ENCODE data around the gene PRR23E. TPM values are rescaled to one million over a fixed set of nuclear protein-coding genes. Genes with fewer than 3 reads are reported as not detected.

Gene PRR23E
- total and polyA plus RNA-seq, 2 experiments from 2014 or later: not detected

DNA sequence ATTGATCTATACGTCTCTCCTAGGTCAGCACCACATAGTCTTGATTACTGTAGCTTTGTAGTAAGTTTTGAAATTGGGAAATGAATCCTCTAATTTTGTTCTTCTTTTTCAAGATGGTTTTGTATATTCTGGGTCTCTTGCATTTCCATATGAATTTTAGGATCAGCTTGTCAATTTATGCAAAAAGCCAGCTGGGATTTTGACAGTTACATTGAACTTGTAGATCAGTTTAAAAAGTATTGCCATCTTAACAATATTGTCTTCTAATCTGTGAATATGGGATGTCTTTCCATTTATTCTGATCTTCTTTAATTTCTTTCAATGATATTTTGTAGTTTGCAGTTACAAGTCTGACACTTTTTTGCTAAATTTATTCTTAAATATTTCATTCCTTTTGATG, 5.6 kb upstream of the PRR23E start:
- Mint-ChIP-seq H3K27ac (no peak overlapping the region), H3K9me3 (peaks cover 3% of the 10 kb centered on the region; the same call in 1 of the 3 replicates), H3K27me3 (ENCODE audit: insufficient read depth, low read depth, poor library complexity) (peaks cover 6% of the 10 kb centered on the region), H3K36me3 (ENCODE audit: low read depth) (no peaks in the 10 kb centered on the region; the same call in 2 of the 3 replicates), H3K4me1 (peaks cover 7% of the 10 kb centered on the region; the same call in 2 of the 3 replicates), H3K4me3 (no peak overlapping the region)
- no peaks in the 10 kb centered on the region for H3F3A ChIP-seq (replicated peaks; ENCODE audit: low read depth)
- no peaks in the 10 kb centered on the region for H3K4me1 ChIP-seq (ENCODE audit: insufficient read depth)
- no peaks in the 10 kb centered on the region for H3K79me2 ChIP-seq (replicated peaks; ENCODE audit: insufficient read depth)
- no peak overlapping the region for H3K4me2 ChIP-seq
- no peak overlapping the region for H3K4me3 ChIP-seq
- no peaks in the 10 kb centered on the region for H3K9me2 ChIP-seq (ENCODE audit: insufficient read depth)
- H3K27ac ChIP-seq (ENCODE audit: low read depth): no peak overlapping the region
- H3K27me3 ChIP-seq (ENCODE audit: insufficient read depth): no peaks in the 10 kb centered on the region
- no peak for ATAC-seq
- TF ChIP-seq REST (IDR thresholded peaks at IDR 0.05; ENCODE audit: unreplicated experiment): no peak
- TF ChIP-seq ETS1 (IDR thresholded peaks at IDR 0.05): no peak
- no peak for TF ChIP-seq CREB1 (CRISPR knock-in tag; IDR thresholded peaks at IDR 0.05; ENCODE audit: low read depth)
- no peak for TF ChIP-seq EZH2 (IDR thresholded peaks at IDR 0.05; ENCODE audit: low read depth, unreplicated experiment)
- no peak for TF ChIP-seq ZNF331 (CRISPR knock-in tag; IDR thresholded peaks at IDR 0.05; ENCODE audit: low read depth)
- TF ChIP-seq EZH2phosphoT487 (IDR thresholded peaks at IDR 0.05; ENCODE audit: unreplicated experiment): no peak
- H3K36me3 ChIP-seq (ENCODE audit: insufficient read depth): no peaks in the 10 kb centered on the region
- DNase-seq (ENCODE audit: low spot score): no peak
- H2AFZ ChIP-seq: no peak overlapping the region
- H4K20me1 ChIP-seq (replicated peaks; ENCODE audit: insufficient read depth): no peaks in the 10 kb centered on the region

DNA sequence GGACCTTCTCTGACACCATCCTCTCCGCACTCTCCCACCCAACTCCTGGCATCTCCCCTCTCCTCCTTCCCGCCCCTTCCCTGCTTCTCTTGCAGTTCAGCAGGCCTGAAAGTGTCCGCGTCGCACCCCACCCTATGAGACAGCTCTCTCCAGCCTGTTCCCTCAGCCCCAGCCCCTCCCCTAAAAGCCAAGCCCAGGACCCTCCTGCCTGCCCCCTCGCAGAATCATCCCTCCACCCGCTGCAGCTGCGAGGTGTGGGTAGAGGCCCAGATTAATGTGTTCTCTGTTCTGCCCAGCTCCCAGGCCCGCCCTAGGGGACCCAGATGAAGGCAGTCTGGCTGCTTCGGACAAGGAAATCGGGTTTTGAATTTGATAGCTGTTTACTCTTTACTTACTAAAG, 410 bp downstream of the PRR23E start:
- no peaks in the 10 kb centered on the region for H3F3A ChIP-seq (replicated peaks; ENCODE audit: low read depth)
- no peak overlapping the region for H2AFZ ChIP-seq
- DNase-seq (ENCODE audit: low spot score): no peak
- Mint-ChIP-seq H3K4me3 (no peak overlapping the region), H3K4me1 (peaks cover 6% of the 10 kb centered on the region; the same call in 2 of the 3 replicates), H3K9me3 (peaks cover 6% of the 10 kb centered on the region), H3K36me3 (ENCODE audit: low read depth) (no peaks in the 10 kb centered on the region), H3K27ac (no peak overlapping the region), H3K27me3 (ENCODE audit: insufficient read depth, low read depth, poor library complexity) (peaks cover 3% of the 10 kb centered on the region)
- H3K4me3 ChIP-seq: no peak overlapping the region
- no peaks in the 10 kb centered on the region for H4K20me1 ChIP-seq (replicated peaks; ENCODE audit: insufficient read depth)
- no peaks in the 10 kb centered on the region for H3K27me3 ChIP-seq (ENCODE audit: insufficient read depth)
- no peaks in the 10 kb centered on the region for H3K9me2 ChIP-seq (ENCODE audit: insufficient read depth)
- no peak overlapping the region for H3K27ac ChIP-seq (ENCODE audit: low read depth)
- H3K4me2 ChIP-seq: no peak overlapping the region
- no peaks in the 10 kb centered on the region for H3K79me2 ChIP-seq (replicated peaks; ENCODE audit: insufficient read depth)
- H3K4me1 ChIP-seq (ENCODE audit: insufficient read depth): no peaks in the 10 kb centered on the region
- H3K36me3 ChIP-seq (ENCODE audit: insufficient read depth): no peaks in the 10 kb centered on the region
- no peak for ATAC-seq
- no peak for TF ChIP-seq EZH2phosphoT487 (IDR thresholded peaks at IDR 0.05; ENCODE audit: unreplicated experiment)
- no peak for TF ChIP-seq ETS1 (IDR thresholded peaks at IDR 0.05)
- TF ChIP-seq EZH2 (IDR thresholded peaks at IDR 0.05; ENCODE audit: low read depth, unreplicated experiment): no peak
- TF ChIP-seq CTCF (conservative IDR thresholded peaks at IDR 0.05; ENCODE audit: low read depth in 2 of 2): no peak
- TF ChIP-seq ZNF331 (CRISPR knock-in tag; IDR thresholded peaks at IDR 0.05; ENCODE audit: low read depth): no peak
- TF ChIP-seq CREB1 (CRISPR knock-in tag; IDR thresholded peaks at IDR 0.05; ENCODE audit: low read depth): no peak
- no peak for TF ChIP-seq NANOG (IDR thresholded peaks at IDR 0.05; ENCODE audit: borderline replicate concordance)
- TF ChIP-seq JUNB (IDR thresholded peaks at IDR 0.05; ENCODE audit: unreplicated experiment): no peak

Measured in GM23338 (cell line).